Measurements from ENCODE around the gene EIF6.

Gene EIF6

DNA sequence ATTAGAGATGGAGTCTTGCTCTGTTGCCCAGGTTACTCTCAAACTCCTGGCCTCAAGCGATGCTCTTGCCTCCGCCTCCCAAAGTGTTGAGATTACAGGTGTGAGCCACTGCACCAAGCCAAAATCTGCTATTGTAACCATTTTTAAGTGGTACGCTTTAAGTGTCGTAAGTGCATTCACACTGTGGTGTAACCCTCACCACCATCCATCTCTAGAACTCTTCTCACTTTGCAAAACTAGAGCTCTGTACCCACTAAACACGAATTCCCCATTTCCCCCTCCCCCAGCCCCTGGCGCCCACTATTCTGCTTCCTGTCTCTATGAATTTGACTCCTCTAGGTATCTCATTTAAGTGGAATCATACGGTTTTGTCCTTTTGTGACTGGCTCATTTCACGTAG is 10.5 kb upstream of the EIF6 start:
- no peak for DNase-seq (ENCODE audit: low read depth, low spot score)

DNA sequence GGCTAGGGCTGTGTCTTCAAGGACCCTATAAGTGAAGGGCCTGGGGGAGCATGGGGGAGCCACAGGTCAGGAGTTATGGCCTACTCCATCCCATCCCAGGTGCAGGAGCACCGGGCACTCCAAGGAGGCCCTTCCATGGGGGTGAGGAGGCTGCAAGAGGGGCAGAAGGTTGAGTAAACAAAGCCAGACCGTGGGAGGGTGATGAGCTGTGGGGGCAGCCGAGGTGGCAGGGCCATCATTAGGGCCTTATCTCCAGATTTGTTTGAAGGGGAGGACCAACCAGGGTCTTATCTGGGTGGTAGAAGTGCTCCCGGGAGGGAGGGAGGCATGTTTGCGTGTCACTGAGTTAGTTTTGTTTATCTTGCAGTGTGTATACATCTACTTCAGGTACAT is 9.7 kb upstream of the EIF6 start:
- no peak for DNase-seq (ENCODE audit: low read depth, low spot score)

DNA sequence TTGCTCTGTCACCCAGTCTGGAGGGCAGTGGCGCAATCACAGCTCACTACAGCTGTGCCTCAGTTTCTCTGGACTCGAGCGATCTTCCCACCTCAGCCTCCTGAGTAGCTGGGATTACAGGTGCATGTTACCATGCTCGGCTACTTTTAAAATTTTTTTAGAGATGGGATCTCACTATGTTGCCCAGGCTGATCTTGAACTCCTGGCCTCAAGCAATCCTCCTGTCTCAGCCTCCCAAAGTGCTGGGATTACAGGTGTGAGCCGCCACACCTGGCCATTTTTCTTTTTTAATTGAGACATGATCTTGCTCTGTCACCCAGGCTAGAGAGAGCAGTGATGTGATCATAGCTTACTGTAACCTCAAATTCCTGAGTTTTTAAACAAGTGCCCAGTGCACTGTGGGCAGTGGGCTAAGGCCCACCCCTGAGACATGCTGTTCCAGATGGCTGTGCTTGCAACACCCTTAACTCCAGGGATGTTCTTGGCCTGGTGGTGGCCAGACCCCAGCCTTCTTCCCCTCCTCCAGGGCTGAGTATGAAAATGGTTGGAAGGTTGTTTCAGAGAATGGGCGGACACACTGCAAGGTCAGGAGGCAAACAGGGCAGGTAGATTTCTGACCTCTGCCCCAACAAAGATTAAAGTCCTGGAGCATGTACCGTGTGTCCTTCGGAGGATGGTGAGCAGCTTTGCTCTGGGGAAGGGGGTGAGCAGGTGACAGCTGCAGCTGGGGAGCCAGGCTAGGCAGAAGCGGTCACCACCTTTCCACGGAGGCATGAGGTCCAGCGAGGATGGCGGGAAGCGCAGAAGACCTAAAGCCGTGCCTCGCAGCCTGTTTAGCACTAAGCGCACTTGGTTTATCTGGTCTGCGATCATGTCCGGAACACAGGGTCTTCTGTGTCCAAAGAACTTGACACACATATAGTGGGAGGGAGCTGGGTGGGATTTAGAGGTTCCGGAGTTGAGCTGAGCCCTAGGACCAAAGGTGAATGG is 9.0 kb upstream of the EIF6 start:
- no peak for DNase-seq (ENCODE audit: low read depth, low spot score)

DNA sequence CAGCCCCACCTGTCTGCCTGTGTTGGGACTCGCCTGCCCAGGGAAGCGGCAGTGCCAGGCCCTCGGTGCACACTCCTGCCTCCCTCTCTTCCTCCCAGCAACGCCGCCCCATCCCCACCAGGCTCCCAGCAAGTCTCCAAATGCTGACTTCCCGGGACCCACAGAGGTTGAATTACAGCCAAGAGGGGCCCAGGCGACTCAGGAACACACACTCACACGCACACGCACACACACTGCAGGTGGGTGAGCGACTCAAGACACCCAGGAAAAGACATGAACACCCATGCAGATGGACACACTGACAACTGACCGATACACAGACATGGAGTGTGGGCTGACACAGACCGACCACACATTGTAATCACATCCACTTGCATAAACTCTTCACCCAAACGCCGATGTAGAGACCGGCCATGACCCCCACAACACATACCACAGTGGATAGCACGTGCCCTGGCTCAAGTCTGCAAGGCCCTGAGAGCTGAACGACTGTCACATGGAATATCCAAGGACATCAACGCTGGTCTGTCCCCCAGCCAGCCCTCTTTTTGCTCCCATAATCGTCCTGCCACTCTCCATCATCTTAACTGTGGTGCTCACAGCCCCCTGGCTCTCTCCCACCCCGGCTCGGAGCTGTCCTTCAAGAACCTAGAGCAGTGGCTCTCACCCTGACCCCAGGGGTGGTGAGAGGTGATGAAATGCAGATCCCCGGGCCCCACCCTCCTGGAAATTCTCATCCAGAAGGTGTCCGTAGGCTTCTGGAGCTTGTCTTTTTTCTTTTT is 8.1 kb upstream of the EIF6 start:
- DNase-seq (ENCODE audit: low read depth, low spot score), result no peak

DNA sequence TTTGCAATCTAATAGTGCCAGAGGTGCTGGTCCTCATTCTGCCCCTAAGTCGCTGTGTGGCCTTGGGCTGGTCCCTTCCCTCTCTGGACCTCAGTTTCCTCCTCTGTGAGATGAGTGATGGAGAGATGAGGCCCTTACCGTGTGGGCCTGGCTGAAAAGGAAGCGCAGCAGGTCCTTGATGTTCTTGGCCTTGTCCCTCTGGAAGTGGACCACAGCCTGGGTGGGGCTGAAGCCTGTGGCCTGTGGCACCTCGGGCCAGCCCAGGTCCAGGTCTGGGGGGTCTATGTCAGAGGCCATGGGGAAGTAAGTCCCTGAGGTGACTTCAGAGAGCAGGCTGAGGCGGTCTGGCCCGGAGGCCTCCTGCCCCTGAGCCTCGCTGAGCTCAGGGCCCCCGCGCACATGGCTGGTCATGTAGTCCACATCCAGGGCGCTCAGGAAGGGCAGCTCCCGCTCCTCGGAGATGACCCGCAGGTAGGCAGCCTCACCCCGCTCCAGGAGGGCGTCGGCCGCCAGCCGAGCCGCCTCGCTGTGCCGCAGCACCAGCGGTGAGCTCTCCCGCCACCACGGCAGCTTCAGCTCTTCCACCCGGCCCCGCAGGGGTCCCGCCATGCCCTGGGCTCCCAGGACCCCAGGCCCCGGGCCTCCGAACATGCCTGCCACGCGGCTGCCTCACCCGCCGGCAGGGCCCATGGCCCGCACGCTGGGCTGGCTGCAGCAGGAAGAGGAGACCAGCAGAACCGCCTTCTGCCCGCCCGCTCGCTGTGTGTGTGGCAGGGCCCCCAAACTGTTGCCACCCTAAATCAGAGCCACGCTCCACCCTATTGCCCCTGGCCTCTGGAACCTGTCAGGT is 7.3 kb upstream of the EIF6 start, which contains the start of gene FAM83C:
Gene FAM83C (minus strand): TSS at position 772 of the 850 bp plus-strand sequence. CDS start 121 bp downstream, at position 651.
- no peak for DNase-seq (ENCODE audit: low read depth, low spot score)

DNA sequence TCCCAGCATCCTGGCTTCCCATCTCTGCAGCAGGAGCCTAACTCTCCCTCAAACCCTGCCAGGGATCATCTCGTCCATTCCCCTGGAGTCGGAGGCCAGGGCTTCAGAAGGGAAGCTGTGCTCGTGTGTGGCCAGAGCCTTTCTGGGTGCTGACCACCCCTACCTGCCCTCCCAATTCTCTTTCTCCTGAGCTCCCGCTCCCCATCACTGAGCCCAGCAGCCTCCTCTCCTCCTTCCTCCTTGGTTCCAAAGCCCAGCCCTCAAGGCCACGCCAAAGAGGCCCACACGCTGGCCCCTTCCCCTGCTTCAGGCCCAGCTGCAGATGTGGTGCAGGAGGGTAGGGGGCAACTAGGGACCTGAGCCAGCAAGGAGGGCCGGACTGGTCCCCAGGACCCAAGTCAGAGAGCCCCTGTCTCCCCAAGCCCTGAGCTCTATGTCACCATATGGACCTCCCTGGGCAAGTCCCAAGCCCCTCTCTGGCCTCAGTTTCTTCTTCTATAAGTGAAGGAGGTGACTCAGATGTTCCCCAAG is 6.4 kb upstream of the EIF6 start:
- no peak for DNase-seq (ENCODE audit: low read depth, low spot score)

DNA sequence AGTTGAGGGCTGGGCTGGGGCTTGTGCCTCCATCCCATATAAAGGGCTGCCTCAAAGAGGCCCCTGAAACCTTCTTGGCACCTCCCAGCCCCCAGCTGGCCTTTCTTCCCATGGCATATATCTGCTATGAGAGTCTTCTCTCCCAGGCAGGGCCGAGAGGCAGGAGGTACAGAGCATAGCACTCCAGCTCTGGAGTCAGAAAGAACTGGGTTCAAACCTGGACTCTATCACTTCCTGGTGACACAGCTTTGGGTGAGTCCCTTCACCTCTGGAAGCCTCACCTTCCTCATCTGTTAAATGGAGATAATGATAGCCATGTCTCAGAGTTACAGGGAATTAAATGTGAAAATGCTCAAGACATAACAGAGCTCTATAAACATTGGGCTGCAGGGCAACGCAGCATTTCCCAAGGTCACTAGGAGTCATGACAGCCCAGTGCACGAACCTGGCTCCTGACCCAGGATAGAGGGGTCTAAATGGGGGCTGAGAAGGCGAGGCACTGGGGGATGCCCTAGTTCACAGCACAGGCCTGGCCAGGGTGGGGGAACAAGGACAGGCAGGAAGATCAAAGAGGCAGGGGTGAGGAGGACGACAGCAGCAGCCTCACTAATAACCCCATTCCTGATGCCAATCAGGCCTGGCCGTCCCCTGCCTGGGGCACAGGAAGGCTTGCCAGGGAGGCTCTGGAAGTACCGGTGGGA is 5.8 kb upstream of the EIF6 start:
- no peak for DNase-seq (ENCODE audit: low read depth, low spot score)

DNA sequence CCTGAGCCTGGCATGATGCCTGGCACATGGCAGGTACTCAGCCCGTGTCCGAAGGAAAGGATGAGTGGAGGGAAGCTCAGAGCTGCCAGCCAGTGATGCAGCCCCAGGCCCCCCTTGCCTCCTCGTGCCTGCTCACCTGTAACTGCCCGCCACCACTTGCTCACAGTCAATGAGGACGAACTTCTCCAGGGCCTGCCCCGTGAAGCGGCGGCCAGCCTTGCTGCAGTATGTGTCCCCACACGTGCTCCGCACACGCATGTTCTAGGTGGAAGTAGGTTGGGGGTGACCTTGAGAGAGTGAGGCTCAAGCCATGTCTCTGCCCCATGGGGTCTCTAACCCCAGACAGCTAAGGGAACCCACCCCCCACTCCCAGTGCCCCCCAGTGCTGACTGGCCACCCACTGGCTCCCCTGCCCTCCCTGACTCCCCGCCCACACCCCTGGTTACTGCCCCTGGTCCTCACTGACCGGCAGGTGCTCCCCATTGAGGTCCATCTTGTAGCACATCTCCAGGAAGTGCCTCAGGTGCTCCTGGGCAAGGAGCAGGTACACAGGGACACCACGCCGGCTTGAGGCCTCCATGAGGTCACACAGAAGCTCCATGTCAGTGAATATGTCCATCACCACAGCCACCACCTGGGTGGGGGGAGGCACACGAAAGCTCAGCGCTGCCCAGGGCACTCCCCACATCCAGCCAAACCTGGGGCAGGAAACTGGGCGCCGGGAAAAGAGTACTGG is 3.9 kb upstream of the EIF6 start:
- DNase-seq (ENCODE audit: low read depth, low spot score), result no peak

DNA sequence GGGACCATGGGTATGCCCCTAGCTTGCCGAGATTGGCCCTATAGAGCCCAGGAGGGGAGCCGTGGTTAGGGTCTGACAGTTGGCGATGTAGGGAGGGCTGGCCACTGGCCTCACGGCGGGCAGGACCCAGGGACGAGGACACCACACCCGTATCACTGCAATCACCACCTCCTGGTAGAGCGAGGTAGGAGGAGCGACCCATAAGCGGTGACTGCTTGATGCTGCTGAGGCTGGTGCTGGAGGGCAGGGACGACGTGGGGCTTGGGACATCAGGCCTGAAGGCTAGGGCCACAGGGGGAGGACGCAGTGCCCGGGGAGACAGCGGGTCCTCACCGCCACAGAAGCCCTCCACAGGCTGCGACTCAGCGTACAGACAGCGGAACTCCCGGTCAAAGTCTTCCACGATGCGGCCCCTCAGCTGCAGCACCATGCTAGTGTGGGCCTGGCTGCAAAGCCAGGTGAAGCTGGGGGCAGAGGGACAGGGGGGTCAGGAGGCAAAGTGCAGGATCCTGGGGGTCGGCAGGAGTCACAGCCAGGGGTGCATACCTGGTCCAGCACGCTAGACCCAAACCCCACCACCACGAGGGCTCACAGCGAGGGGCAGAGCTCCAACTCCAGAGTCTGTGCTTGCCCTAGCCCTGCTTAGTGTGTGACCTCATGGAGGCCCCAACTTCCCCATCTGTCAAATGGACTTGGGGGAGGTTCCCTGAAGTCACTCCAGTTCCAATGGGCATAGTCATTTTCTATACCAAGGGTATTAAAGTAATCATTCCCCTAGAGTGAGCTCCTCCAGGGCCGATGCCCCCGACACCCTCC is 3.1 kb upstream of the EIF6 start:
- DNase-seq (ENCODE audit: low read depth, low spot score), result no peak

DNA sequence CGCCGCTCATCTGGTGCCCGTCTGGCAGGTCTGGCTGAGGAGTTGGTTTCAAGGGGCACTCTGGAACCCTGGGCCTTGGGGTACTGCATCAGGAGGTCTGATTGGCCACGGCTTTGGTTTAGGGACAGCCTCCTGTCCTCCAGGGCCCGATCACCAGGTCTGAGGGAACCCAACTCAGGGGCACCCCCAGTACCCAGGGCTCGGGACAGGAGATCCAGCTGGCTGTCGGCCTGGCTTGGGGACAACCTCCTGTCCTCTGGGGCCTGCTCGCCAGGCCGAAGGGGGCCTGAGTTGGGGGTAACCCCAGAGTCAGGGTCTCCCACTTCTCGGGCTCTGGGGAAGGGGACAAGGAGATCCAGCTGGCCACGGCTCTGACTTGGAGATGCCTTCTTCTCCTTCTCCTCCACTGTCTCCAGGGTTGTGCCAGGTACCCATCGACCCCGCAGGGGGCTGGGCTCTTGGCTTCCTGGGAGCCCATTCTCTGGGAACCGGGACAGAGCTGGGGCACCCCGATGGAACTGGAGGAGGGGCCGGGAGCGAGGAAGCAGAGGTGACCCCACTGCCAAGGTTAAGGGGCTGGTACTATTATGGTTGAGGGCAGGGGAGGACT is 2.4 kb upstream of the EIF6 start:
- DNase-seq (ENCODE audit: low read depth, low spot score), result no peak

DNA sequence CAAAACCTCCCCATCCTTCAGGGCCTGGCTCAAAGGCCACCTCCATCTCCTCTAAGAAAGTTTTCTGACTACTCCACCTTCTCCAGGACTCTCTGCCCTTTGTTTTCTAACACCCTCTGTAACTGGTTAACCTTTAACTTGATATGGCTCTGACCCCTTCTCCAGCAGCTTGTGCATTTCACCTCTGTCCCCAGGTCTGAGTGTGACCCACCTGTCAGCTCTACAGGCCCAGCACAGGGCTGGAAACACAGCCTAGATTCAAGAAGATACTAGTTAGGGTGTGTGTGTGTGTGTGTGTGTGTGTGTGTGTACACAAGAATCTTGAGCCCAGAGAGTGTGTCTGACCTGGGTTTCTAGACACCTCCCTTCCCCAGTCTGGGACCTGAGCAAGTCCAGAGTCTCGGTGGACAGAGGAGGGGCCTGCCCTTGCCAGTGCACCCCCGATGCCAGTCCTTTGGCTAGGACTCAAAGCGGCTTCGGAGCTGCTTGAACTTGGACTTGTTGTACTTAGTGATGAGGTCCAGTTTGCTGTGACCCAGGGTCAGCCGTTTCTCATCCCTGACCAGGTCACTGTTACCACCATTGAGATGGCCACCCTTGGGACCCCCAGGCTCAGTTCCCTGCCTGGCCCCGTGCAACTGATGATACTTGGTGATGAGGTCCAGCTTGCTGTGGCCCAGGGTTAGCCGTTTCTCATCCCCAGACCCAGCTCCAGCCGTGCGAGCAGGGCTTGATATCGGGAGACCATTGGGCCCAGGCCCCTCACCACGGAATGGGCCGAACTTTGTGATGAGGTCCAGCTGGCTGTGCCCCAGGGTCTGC is 1.7 kb upstream of the EIF6 start:
- no peak for DNase-seq (ENCODE audit: low read depth, low spot score)

DNA sequence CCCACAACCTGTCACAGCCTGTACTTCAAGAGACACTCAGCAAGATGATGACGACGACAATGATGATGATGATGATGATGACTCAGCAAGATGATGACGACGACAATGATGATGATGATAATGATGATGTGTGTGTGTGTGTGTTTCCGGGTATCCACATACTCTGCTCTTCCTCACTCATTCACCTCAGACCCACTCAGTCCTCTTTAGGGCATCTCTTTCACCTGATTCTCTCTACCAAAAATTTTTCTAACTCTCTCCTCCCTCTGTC is 1.2 kb upstream of the EIF6 start:
- no peak for DNase-seq (ENCODE audit: low read depth, low spot score)

DNA sequence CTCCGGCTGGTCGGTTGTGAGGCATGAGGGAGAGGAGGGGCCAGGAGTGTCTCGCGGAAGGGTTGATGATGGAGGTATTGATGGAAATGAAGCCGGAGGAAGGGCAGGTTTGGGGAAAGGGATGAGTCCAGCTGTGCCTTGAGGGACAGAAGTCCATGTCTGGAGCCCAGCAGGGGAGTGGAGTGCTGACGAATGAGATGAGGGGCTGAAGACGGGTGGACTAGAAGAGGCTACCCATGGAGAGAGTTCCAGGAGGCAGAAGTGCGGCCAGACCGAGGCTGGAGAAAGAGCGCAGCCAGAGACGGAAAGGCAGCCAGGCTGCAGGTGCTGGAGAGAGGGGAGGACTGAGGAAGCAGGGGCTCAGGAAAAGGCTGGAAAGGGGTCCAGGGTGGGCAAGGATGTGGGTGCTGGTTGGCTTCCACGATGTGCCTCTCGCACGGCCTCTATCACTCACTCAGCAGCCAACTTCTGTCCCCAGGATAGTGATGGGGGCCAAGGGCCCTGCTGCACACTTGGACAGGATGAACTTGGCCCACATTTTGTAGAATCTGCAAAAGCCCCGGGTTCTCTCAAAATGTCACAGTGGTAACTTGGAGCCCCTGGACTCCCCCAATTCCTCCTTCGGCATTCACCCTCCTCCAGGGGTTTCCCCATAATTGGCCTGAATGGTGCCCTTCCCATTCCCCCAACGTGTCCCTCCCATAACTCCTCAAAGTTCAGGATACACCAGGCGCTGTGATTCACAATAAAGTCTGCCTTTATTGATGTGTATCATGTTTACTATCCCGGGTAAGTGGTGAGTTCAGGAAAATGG is 627 bp upstream of the EIF6 start:
- DNase-seq (ENCODE audit: low read depth, low spot score), result no peak

DNA sequence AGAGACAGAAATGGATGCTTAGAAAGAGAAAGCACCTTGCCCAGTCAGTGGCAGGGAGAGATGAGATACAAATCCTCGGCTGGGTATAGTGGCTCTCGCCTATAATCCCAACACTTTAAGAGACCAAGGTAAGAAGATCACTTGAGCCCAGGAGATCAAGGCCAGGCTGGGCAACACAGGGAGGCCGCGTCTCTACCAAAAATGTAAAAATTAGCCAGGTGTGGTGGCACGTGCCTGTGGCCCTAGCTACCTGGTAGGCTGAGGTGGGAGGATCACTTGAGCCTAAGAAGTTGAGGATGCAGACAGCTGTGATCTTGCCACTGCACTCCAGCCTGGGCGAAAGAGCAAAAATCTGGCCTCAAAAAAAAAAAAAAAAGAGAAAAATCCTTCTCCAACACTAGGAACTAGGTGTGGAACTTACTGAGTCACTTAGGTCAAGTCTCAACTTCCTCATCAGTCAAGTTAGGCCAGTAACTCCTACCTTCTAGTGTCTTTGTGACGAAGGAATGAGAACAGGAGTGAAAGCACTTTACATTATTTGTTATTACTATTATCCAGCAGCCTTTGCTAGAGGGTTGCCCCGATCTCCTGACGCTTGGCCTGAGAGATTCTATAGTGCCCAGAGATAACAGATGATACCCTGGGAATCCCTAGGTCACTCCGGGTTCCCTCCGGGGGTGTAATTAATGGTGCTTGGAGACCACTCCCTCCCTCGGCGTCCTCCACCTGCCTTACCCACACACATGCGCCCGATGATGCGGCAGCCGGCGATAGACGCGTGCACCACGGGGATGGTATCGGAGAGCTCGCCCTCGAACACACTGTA is 918 bp downstream of the EIF6 start:
- no peak for DNase-seq (ENCODE audit: low read depth, low spot score)

DNA sequence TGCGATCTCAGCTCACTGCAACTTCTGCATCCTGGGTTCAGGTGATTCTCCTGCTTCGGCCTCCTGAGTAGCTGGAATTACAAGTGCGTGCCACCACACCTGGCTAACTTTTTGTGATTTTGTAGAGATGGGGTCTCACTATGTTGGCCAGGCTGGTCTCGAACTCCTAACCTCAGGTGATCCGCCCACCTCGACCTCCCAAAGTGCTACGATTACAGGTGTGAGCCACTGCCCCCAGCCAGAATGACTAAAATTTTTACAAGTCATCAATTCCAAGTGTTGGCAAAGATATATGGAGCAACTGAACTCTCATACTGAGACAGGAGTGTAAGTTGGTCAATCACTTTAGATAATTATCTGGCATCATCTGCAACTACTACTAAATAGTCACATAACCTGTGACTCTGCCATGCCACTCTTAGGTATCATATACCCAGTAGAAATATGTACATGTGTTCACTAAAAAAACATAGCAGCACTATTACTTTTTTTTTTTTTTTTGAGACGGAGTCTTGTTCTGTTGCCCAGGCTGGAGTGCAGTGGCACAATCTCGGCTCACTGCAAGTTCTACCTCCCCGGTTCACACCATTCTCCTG is 3.0 kb downstream of the EIF6 start:
- no peak for DNase-seq (ENCODE audit: low read depth, low spot score)

DNA sequence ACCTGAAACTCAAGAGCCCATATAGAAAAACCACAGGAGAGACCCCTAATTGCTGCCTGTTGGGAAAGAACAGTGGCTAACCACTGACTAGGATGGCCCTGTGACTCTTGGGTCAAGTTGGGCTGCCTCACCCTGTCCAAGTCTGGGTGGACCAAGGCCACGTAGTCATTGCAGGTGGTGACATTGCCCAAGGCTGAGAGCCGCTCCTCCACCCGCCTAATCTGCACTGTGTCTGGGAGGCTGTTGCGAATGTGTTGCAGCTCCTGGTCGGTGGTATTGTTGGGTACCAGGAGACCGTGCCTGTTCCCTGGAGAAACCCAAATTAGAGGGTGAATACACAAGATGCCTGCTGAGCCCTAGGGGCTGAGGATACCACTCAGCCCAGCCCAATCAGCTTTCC is 4.0 kb downstream of the EIF6 start:
- DNase-seq (ENCODE audit: low read depth, low spot score), result no peak

All from activated naive CD8-positive, alpha-beta T cell treated with anti-CD3 and anti-CD28 coated beads, Interleukin-2, amount 50 U/mL, for 16 hours (primary cell).